ENCODE results near the gene PAPLN. TPM values are rescaled to one million over a fixed set of nuclear protein-coding genes. Genes with fewer than 3 reads are reported as not detected.

The PAPLN gene
- total RNA-seq, 1 donor from 2014 or later = 0.16 TPM

DNA sequence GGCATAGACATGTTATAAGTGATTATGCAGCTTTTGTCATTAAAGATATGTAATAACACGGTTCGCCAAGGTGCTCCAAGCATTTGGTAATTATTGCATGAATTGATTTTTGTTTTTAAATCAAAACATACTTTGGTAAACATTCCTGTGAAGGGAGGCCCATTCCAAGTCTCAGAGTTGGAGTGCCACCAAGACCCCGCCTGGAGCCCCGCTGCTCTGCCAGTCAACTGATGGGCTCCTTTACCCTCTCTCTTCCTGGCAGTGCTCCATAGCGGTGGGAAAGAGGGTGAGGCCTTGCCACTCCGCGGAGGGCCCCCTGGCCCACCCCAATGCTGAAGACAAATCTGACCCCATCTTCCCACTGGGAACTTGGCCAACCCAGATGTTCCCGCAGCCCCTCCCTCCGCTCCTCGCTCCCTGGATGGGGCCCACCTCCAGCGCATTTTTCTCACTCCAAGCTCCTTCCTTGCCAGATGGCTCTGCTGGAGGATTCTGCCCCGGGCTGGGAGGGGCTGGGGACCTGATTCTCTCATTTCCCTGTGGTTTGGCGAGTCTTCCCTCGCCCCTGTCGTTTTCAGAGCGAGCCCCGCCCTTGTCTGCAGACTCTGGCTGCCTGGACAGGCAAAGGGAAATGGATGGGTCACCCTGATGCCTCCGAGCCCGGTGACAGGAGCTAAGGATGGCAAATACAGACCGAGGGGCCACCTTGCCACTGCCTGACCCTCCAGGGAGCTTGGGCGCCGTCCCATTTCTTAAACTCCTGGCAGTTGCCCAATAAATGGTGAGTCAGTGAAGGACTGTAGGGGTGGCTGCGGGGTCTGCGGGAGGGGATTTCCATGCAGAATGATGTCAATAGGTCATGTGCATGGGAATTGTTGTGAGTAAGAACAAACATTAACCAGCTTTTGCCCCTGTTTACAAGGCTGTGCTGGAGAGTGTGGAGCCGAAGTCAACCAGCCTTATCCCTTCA lies 9.2 kb upstream of the PAPLN start:
- DNase-seq (ENCODE audit: low read depth) = peak; percentile 70

DNA sequence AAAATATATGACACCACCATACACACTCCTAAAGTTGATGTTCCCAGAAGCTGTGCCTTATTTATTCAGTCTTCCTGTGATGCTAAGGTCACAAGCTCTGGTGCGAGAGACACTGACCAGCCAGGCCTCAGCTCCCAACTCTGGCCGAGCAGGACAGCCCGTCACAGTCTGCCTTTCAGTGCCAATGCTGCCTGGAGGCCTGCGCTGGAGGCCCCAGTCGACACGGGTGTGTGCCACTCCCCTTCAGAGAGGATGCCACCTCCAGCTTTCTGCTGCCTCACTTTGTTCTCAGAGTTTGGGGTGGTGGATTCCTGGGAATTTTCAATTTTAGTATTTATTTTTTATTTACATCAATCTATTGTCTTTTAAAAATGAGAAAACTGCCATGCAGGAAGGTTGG lies 7.3 kb upstream of the PAPLN start:
- DNase-seq (ENCODE audit: low read depth) = no peak

DNA sequence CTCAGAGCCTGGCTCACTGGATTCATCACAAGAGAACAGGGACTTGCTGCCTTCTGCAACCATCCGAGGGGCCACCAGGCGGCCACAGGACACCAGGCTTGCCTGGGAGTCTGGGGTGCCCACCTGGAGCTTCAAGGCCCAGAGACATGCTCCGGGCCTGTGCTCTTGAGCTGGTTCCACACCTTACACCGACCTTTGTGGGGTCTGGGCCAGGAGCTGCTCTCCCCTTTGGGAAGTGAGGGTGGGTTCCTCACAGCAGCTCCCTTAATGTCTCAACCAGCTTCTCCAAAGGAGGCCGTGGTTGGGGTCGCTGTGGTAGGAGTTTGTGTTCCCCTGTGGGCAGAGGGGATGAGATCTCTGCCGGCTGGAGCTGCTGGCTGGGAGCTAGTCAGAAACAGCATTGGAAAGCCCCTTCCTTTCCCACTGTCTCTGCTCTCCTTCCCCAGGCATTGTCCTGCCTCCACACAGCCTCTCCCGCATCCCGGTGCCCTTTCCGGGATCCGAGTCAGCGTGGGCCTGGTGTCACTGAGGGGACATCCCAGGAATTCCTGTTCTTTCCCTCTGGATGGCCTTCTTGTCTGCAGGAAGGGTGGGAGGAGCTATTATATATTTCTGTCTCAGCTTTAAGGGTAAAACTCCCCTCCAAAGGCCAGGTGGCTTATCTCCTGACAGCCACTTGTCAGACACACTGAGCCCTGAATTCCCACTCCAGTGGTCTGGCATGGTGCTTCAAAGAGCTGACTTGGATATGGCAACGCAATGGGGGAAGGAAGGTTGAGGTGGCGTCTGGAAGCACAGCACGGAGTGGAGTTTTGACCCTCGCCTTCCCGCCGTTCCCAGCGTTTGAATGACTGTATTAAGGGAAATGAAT lies 5.1 kb upstream of the PAPLN start:
- no peak for DNase-seq (ENCODE audit: low read depth)

DNA sequence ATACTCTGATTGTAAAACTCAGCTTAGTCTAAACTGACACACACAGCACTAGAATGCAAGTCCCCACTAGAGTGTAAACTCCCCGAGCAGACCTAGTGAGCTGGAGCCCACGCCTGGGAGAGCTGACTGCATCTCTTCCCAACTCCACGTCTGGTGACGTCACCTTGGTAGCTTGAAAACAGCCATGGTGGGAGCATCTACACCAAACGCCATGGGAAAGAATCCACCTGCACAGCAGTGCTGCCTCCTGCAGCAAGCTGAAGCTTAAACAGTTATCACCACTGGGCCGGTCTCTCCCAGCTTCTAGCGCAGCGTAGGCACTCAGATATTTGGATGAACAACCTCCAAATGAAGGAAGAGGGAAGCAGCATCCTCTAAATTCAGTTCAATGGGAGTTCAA lies 4.3 kb upstream of the PAPLN start:
- no peak for DNase-seq (ENCODE audit: low read depth)

DNA sequence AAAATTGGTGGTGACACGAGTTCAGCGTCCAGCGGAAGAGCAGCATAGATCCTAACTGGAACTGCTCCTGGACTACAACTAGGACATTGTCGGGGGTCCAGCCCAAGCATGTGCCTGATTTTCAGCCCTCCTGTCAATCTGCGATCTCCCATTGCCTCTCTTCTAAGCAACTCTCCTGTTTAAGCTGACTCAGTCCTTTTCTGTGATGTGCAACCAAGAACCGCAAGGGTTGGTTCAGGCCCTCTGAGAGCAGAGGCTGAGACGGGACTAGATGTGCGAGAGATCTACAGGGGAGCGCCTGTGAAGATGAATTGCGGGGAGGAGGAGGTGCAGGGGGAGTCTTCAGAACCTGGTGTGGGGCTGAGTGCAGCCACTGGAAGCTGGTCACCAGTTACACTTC lies 3.7 kb upstream of the PAPLN start:
- no peak for DNase-seq (ENCODE audit: low read depth)

DNA sequence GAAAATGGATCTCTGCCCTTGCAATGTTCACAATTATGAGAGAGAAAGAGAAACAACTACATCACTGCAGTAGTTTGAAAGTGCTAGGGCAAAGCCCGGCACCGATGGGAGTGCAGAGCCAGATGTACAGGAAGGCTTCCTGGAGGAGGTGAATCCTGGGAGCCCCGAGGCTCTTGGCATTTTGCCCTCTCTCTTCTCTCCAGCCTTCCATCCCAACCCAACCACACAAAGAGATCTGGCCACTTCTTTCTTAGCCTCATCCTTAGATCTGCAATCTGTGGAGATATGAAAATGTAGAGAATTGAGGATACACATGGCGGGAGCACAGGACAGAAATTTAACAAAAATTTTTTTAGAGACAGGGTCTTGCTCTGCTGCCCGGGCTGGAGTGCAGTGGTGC lies 3.3 kb upstream of the PAPLN start:
- DNase-seq (ENCODE audit: low read depth) = no peak

DNA sequence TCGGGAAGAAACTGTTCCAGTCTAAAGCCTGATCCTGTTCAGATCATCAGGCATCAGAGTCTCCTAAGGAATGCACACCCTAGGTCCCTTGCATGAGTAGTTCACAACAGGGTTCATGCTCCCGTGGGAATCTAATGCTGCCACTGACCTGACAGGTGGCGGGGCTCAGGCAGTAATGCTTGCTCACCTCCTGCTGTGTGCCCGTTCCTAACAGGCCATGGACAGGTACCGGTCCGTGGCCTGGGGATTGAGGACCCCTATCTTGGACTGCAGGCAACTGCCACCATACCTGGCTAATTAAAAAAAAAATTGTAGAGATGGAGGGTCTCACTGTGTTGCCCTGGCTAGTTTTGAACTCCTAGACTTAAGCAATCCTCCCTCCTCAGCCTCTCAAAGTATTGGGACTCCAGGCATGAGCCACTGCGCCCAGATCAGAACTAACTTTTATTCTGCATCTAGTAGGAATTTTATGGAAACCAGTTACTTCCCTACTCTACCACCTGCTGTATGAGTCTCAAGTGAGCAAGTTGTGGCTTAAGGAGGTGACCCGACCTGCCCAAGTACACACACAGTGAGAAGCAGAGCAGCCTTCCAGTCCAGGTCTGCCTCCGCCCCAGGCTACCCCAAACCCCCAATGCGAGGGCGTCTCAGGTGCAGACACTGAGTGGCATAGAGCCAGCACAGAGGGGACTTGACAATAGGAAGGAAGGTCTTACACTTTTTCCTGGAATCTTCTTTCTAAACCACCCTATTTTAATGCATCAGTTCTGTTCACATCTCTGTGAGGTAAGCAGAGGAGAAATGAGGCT lies 2.5 kb upstream of the PAPLN start:
- no peak for DNase-seq (ENCODE audit: low read depth)

DNA sequence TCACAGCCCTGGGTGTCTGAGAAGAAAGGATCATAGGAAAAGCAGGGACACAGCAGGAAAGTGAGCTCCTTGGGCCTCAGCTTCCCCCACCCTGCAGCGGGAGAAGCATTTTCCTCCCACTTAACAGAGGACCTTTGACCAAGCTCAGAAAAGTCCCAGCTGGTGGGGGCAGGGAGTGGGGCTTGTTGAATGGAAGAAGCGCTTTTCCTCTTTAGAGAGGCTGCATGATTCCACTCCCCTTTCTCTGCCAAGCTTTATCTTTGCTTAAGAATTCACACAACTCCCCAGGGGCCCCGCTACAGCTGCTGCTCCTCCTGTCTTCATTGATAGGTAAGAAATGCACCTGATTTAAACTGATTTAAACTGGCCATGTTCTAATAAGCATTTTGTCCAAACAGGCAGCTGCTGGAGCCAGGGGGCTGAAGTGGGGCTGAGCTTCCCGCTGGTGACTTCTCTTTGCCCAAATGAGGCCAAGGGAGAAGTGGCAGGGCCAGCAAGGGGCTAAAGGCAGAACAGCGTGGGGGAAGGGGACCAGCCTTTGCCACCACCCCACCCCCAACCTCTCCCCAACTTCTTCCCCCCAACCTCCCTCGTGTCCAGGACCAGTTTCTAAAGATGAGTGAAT lies 1.7 kb upstream of the PAPLN start:
- DNase-seq (ENCODE audit: low read depth) = no peak

DNA sequence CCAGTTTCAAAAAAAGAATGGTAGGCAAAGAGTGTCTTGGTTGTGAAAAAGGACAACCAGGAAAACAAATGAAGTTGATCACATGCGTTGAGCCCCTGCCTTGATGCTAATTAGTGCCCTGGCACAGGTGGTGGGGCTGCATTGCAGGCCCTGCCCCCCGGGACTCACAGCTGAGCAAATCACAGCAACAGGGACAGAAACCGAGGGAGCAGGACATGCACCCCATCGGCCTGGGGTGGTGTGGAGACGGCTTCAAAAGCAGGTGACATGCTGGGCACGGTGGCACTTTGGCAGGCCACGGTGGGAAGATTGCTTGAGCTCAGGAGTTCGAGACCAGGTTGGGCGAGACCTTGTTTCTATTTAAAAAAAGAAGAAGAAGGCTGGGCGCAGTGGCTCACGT lies 1.1 kb upstream of the PAPLN start:
- no peak for DNase-seq (ENCODE audit: low read depth)

DNA sequence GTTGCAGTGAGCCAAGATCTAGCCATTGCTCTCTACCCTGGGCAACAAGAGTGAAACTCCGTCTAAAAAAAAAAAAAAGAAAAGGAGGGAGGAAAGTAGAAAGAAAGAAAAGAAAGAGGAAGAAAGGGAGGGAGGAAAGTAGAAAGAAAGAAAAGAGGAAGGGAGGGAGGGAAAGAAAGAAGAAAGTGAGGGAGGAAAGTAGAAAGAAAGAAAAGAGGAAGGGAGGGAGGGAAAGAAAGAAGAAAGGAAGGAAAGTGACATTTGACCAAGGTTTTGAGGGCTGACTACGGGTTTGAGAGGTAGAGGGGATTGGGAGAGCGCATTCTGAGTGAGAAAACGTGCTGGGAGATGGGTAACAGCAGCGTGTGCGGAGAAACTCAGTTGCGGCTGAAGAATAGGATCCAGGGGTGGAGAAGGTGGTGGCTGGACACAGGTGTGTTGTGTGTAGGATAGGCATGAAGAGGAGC lies 521 bp upstream of the PAPLN start:
- DNase-seq (ENCODE audit: low read depth) = no peak

DNA sequence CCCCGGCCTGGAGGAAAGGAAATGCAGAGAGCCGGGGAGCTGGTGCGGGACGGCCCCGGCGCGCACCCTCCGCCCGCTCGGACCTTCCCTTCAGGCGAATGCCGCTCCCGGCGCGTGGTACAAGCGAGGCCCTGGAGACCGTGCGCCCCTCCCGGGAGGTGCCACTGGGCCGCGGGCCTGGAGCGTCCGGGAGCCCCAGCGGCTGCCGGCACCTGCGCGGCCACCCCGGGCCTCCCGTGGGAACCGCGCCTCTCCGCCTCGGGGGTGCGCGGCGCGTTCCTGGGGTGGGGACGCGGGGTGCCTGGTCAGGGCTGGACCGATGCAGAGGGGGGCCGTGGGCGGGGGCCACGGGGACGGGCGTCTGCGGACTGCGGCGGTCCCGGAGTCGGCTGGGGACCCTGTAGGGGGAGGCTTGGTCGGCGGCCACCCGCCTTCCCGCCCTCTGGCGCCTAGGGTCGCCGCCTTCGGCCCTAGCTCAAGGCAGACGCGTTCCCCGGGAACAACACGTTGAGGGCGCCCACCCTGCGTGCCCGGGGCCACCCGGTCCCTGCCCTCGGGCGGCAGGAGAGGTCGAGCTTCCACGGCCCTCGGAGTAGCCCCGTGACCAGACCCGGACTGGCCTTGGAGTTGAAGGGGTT lies 599 bp downstream of the PAPLN start:
- no peak for DNase-seq (ENCODE audit: low read depth)

DNA sequence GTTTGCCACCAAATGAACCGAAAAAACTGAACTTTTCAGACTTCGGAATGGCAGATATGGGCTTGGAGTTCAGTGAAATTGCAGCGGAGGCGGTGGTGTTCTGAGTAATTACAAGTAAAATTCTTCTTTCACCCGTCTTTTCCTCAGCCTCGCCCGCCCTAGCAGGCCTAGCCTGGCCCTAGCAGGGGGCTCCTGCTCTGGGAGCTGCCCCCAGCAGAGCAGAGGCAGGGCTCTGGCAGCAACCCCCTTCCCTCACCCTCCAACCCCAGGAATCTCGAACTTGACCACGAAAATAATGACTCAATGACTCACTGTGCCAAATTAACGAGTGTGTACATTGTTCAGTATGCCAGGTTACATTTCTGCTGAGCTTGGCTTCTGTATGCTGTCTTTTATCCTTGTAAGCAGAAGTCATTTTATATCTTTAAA lies 1.1 kb downstream of the PAPLN start:
- DNase-seq (ENCODE audit: low read depth) = peak; percentile 79

DNA sequence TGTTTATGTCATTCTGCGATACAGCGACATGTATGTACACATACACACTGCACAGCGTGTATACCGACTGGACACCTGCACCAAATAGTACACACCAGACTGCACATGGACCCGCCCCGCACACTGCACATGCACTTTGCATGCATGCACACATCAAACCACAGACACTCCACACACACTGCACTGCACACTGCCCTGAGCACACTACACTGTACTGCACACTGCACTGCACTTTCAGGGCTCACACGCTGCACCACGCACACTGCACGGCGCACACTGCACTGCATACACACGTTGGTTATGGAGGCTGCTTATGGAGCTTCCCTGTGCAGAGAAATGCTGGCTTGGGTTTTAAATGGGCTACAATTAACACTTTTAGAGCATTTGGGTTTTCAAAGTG lies 1.6 kb downstream of the PAPLN start:
- DNase-seq (ENCODE audit: low read depth) = no peak

DNA sequence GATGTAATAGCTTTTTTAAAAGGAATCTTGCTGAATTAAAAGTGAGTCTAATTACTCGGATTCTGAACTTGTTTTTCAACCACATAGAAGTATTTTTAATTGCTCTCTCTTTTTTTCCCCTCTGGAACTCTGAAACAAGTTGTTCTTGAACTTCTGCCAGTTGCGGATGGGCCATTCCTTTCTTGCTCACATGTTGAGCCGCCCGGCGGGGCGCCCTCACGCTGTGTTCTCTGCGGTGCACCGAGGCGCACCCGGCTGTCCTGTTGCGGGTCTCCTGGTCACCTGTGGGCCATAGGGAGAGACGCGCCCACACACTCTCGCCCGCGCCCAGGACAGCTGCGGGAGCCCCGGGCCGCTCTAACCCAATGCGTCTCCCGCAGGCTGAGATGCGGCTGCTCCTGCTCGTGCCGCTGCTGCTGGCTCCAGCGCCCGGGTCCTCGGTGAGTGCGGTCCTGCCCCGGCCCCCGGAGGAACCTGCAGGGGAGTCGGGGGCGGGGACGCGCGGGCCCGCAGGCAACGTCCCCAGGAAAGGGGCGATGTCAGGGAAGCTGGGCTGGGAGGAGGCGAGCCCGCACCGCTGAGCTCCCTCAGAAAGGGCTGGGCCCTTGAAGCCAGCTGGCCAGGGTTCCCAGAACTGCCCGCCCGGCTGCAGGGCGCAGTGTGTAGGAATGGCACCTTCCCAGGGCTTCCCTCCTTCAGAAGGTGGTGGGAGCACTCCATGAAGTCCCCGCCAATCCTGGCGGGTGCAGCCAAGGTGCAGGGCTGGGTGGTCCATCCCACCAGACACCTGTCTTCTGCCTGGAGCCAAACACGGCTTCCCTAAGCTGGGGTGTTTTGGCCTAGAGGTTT lies 2.3 kb downstream of the PAPLN start:
- peak; percentile 75 for DNase-seq (ENCODE audit: low read depth)

DNA sequence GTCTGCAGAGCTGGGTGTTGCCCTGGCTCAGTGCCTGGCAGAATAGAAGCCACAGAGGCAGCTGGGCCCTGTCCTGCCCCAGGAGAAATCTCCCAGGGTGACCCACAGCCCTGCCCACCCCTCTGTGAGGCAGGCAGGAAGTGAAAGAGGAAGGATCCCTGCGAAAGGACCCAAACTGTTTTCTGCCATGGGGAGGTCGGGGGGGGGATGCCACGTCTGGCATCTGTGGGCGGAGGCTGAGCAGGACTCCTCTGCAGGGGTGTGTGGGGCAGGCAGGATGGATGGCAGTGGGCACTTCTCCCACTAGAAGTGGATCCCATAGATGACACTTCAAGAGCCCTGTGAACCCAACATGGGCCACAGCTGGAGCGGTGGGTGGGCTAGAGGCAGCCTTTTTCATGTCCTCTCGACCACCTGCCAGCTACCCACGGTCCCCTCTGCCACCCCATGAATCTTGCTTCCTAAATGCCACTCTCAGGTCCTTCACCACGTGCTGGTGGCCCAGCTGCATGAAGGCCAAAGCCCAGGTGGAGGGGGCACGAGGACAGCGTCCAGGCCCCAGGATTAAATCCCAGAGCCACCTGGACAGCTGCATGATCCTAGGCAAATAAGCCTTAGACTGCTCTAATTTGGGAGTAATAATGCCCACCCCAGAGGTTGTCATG lies 3.6 kb downstream of the PAPLN start:
- peak; percentile 38 for DNase-seq (ENCODE audit: low read depth)

DNA sequence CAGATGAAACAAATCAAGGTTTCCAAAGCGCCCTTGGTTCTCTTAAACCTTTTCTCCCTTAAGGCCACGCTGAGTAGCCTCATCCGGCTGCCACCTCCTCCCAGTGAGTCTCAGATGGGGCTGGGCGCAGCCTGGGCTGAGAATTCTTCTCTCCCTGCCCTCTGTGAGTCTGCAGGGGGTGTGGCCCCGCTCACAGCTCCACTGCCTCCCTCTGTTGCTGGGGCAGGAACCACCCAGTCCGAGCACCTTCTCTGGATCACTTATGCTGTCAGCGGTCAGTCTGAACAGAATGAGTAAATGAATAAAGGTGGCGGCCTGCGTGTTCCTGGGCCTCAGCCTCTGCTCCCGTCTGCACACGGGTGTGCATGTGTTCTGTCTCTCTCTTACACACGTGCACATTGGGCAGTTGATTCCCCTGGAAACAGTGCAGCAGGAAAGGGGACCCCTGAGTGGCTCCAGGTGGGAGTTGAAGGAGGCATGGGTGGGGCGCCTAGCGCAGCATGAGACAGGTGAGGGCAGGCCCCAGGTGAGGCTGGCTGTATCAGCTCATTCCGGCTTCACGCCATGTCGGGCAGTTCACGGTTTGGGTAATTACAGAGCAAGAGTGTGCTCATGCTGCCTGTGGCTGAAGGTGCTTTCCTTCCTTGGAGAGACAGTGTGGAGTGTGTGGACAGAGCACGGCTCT lies 4.3 kb downstream of the PAPLN start:
- DNase-seq (ENCODE audit: low read depth) = no peak

DNA sequence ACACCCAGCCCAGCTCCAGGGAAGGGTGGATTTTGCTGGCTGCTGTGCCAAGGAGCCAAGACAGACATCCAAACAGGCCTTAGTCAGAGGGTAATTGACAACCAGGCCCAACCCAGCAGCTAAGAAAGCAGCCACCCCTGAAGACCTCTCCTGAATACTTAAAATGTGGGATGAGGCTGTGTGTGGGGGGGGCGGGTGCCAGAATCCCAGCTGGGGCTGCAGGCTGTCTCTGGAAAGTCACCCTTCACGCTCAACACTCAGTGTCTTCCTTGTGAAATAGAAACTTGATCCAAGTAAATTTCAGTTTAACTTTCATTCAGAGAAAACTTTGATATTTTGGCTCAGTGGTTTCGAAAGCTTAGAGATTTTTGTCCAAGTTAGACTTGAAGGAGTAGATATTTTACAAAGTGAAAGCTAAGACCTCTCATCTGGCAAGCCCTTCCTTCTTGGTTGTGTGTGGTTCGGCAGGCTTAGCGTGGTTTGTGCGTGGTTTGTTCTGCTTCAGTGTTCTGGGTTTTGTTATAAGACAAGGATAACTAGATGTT lies 5.1 kb downstream of the PAPLN start:
- DNase-seq (ENCODE audit: low read depth) = peak; percentile 33

DNA sequence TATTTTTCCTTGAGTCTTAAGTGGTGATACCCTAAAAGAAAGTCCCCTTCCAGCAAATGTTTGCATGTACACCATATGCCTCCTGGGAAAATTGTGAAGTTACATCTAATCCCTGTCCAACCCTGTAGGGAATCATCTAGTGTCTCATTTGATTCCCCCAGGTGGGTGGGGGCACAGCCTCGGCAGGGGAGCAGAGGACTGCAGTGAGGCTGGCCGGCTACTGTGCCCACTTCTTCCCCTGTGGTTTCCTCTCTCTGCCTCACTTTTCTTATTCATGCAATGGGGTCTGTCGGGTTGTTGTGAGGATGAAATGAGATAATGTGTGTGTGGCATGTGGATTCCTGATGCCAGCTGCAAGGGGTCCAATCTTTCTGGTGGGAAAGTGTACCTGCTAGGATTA lies 6.0 kb downstream of the PAPLN start:
- no peak for DNase-seq (ENCODE audit: low read depth)
